HuH-7 (cell line): Measurements from ENCODE around the gene OR2T2.
"Not testable (repeated sequence)": the region's sequence is repeated elsewhere in the genome, so short reads cannot be mapped to it uniquely, and the experiment has no call there.

ENCODE experiments used
- DNase-seq: peaks from one replicate; pipeline ENCODE4 v3.0.0; 2011; ENCODE audit warnings: low spot score

The OR2T2 gene

DNA sequence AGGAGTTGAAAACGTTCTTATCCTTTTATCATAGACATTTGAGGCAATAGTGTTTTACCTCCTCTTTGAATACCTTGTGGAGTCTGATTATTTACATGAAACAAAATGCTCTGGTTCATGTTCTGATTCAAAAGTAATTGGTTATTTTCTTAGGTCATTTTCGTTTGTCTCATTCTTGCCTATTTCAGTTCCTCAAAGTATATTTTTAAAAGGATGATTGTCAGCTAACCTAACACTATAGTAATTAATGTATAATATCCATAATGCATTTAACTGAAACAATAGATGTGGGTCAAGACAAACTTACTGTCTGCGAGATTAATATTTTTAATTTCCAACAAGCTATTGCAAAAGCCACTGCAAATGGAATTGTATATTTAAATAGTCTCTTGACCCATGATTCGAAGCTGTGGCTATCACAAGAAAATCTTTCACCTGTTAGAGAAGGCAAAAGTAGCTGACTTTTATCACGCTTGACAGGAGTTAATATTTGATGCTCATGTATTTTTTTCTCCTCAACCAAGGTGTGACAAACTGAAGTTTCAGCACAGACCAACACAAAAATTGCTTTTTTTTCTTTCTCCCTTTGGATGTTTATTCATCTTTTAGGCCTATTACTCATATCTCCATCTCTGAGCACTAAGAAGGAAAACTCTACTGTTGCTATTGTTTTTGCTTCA, 5.2 kb downstream of the OR2T2 start:
- DNase-seq, result not testable (repeated sequence)

DNA sequence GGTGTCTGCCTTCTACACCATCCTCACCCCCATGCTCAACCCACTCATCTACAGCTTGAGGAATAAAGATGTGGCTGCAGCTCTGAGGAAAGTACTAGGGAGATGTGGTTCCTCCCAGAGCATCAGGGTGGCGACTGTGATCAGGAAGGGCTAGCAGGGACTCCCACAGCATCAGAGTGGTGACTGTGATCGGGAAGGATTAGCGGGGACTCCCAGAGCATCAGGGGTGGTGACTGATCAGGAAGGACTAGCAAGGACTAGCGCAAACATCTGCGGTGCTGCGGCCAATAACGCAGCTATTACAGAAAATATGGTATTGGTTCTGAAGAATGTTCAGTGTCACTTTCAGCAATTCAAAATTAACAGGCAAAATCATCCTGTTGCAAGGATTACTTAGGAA, 8.2 kb downstream of the OR2T2 start:
- not testable (repeated sequence) for DNase-seq

DNA sequence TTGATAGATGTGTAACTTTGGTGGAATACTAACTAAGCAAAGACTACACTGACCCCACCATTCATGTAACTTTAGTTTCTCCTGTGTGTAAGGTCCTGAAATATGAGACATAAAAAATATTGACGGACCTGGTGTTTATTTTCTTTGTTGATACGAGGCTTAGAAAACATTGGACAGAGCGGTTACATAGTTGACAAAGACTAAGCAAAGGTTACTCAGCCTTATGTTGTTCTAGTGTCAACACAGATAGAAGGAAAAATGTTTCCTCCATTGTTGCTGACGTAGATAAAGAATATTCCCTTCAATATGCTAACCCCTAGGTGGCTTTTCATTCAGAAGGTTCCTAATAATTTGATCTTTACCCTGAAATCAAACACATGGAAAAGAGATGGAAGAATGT, 9.6 kb downstream of the OR2T2 start:
- DNase-seq, result not testable (repeated sequence)

DNA sequence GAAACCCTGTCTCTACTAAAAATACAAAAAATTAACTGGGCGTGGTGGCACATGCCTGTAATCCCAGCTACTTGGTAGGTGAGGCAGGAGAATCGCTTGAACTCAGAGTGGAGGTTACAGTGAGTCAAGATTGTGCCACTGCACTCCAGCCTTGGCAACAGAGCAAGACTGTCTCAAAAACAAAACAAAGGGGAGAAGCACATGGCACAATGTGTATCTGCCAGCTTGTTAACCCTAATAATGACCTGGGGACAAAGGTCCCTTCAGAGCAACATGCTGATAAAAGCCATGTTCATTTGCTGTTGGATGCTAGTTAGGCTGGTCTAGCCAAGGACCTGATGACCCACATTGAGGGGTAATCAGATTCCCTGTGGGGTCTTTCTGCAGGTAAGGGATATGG, 11.2 kb downstream of the OR2T2 start:
- not testable (repeated sequence) for DNase-seq

DNA sequence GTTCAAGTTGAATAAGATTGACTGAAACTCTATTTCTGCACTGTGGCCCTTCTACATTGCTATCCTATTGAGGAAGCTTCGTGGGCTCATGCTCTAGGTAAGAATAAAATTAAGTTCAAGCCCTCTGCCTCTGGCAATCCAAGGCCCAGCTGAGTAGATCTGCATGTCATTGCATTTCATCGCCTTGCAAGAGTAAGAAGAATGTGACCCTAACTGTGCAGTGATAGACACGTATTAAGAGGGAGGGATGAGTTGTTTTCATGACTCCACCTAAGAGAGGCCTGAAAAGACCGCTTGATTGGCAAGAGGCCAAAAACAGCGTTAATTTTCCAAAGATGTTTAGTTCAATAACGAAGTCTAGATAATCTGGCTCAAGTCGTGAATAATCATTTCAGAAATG, 13.7 kb downstream of the OR2T2 start:
- not testable (repeated sequence) for DNase-seq

DNA sequence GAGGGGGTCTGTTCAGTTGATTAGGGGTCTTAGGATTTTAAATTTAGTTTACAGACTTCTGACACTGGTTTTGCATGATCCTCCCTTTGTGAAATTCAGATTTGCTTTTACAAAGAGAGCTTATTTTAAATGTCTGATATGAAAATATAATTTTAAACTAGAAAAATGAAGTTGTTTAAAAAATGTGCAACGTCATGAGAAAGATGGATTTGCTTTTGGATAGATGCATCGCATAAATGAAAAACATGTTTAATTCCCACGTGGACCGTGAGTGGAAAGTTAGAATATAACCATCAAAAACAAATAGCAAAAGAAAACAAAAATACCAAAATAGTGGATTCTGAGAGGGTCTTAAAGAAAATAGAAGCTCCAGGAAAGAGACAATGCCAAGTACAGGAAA, 25.7 kb downstream of the OR2T2 start:
- no peak for DNase-seq

DNA sequence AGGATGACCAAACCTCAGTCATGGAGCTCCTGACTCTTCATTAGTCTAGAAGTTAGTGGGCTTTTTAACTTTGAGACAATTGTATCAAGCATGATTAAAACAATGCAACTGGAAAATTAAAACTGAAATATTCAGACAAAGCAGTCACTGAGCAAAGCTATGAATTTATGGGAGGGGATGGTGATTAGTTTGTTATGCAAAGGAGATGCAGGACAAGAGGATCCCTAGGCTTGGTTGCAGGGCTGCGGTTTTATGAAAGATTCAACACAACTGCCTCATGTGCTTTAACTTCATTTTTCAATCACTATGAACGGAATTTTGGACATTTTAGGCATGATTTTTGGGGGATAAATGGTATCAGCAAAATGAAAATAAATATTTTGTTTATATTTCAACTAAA, 26.7 kb downstream of the OR2T2 start:
- DNase-seq, result not testable (repeated sequence)

DNA sequence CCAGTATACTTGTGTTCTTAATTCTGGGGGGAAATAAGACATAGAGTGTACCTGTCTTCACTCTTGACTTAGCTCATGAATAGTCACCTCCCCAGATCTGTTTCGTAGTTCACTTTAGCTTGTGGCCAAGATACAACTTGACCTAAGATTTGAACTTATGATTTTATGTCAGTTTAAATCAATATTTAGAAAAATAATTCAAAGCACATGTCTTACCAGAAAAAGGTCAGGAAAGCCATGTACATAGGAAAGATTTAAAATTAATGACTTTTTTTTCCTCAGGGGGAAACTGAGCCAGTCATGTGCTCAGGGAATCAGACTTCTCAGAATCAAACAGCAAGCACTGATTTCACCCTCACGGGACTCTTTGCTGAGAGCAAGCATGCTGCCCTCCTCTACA, 27.6 kb downstream of the OR2T2 start, which contains the start of gene OR2T3:
Gene OR2T3 (plus strand): TSS at position 301 of the 400 bp plus-strand sequence. CDS start 0 bp downstream, at position 301.
- not testable (repeated sequence) for DNase-seq

DNA sequence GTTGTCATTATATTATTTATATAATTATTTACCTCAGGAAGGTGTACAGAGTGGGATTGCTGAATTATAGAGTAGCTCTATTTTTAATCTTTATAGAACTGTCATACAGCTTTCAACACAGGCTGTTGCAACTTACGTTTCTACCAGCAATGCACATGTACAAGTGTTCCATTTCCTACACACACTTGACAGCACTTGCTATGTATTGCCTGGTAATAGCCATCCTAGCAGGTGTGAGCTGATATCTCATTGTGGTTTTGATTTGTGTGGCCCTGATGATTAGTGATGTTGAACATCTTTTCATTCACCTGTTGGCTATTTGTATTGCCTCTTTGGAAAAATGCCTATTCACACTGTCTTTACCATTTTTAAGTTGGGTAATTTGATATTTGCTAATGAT, 30.2 kb downstream of the OR2T2 start:
- not testable (repeated sequence) for DNase-seq

DNA sequence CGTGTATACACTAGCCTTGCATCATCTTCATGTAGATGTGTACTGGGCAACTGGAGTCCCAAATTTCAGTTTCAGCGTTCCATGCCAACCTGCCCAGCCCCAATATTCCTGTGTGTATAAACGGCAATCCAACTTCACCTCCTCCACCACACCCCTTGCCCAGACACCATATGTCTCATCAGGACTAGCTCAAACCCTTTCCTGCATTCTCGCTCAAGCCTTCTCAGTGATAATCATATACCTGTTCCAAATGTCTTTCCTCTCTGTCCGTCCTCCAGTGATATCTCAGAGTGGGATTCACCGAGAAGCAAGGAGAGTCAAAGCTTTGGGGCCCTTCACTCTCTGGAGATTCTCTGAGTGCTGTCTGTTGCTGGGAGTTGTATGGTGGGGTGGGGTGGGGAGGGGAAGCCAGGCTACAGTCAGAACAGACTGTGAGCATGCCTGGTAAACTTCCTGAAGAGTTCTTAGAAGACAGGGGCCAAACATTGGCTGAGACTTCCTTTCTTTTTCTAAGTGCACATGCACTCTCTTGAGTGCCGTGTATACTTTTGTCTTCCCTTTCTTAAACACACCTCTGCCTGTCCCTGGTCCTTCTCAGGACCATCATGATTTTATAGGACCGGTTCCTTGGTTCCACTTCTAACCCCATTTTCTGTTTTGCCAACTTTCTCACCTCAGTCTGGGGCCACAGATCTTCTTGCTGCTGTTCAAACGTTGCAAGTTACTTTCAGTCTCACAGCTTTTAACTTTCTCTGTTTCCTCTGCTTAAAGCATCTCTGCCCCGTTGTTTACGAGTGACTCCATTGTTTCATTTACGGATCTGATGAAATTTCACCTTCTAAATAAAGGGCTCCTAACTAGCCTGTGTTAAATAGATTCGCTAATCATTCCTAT, 36.5 kb downstream of the OR2T2 start:
- not testable (repeated sequence) for DNase-seq

DNA sequence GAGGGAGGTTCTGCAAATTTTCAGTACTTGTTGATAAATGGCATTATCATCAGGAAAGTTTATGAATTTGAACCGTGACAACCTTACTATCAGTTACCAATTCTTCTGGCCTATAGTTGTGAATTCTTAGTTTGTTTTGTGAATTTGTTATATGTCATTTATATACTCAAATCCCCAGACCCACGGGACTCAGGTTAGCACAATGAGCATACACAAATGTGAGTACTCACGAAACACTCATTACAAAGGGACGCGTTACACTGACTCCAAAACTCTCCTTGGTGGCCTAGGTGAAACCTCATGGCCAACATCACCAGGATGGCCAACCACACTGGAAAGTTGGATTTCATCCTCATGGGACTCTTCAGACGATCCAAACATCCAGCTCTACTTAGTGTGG, 42.9 kb downstream of the OR2T2 start, which contains the start of gene OR2T5:
Gene OR2T5 (plus strand): TSS at position 301 of the 400 bp plus-strand sequence. CDS start 0 bp downstream, at position 301.
- not testable (repeated sequence) for DNase-seq

DNA sequence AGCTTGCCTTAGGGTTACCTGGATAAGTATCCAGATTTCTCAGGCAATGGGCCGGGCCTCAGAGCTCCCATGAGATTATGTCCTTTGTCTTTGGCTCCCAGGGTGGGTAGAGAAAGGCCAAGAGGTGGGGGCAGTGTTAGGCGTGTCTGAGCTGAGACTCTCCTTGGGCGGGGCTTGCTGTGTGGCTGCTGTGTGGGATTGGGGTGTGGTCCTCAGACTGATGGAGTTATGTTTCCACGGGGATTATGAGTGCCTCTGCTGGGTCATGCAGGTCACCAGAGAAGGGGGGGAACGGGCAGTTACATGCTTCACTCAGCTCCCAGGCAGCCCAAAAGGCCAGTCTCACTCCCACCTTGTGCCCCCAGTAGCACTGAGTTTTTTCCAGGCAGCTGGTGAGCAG, 51.2 kb downstream of the OR2T2 start:
- DNase-seq, result not testable (repeated sequence)

DNA sequence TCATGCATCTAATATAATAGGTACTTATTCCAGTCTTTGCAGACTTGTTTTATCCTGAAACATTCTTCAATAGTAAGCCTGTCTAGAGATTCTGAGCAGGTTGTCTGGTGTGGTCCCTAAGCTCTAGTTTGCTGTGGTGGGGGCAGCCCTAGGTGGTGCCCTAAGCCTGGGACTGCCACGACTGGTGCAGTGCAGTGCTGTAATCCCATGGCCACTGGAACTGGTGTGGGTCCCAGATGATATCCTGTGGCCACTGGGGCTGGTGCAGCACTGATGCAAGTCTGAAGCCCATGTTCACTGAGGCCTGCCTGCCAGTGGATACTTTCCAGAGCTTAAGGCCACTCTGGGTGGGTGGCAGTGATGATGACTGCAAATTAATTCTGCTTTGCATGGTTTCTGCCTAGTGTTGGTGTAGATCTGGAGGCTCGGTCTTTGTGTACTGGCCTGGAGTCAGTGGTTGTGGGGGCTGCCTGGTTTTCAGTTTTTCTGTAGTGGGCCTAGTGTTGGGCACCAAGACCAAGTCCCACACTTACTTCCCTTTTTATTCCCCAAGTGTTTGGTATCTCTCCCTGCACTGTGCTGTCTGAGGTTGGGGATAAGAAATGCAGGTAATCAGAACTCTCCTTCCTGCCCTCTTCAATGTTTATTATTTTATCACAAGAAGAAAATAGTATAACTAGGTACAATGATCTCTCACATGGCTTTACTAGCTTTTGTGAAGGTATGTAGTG, 55.0 kb downstream of the OR2T2 start:
- not testable (repeated sequence) for DNase-seq
